ENCODE results near the gene APOL6. TPM values are rescaled to one million over a fixed set of nuclear protein-coding genes. Genes with fewer than 3 reads are reported as not detected.
"Not testable (repeated sequence)": the region's sequence is repeated elsewhere in the genome, so short reads cannot be mapped to it uniquely, and the experiment has no call there.

The APOL6 gene
- total RNA-seq, 1 donor from 2014 or later, result 37.2 TPM

DNA sequence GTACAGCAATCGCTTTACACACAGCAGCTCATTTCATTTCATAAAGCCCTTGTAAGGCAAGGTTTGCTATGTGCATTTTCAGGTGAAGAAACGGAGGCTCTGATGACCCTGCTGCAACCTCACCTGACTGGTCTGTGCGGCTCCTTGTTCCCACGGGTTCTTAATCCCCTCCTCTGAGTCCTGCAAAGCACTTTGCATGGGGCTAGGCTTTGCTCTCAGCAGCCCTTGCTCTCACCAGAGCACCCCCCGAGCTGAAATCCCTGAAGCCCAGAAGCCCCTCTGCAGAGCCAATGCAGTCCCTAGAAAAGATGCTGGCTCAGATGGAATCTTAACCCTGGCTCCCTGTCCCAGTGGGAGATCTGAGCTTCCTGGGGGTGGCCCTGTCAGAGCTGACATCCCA lies 11.0 kb upstream of the APOL6 start:
- DNase-seq (ENCODE audit: low spot score), result no peak

GRCh38 chr22:35638001-35638400 lies 10.2 kb upstream of the APOL6 start:
- no peak for DNase-seq (ENCODE audit: low spot score)

GRCh38 chr22:35638410-35638809 lies 9.8 kb upstream of the APOL6 start:
- peak; percentile 85 for DNase-seq (ENCODE audit: low spot score)

GRCh38 chr22:35641494-35642120 lies 6.6 kb upstream of the APOL6 start:
- no peak for DNase-seq (ENCODE audit: low spot score)

GRCh38 chr22:35642305-35642741 lies 5.9 kb upstream of the APOL6 start:
- peak; percentile 38 for DNase-seq (ENCODE audit: low spot score)

DNA sequence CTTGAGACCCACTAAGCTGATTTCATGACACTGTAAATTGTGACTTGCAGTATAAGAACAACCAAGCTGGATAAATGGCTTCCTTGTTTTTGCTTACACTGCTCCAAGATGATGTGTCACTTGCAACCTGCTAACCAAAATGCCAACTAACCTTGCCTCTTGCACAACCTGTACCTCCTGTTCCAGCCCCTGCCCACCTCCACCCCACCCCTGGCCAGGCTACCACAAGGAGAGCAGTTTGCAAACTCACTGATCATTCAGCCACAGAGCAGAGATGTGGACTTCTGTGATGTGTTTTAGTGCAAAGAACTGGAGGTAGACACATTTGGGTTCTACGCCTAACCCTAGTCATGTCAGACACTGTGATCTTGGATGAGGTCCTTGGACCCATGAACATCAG lies 4.3 kb upstream of the APOL6 start:
- peak; percentile 43 for DNase-seq (ENCODE audit: low spot score)

- DNase-seq (ENCODE audit: low spot score), result peak; percentile 30
Observed at GRCh38 chr22:35645646-35646045, 2.6 kb upstream of the APOL6 start.

GRCh38 chr22:35649026-35649553 lies 844 bp downstream of the APOL6 start:
- DNase-seq (ENCODE audit: low spot score), result no peak

GRCh38 chr22:35649636-35650250 lies 1.5 kb downstream of the APOL6 start:
- DNase-seq (ENCODE audit: low spot score), result no peak

DNA sequence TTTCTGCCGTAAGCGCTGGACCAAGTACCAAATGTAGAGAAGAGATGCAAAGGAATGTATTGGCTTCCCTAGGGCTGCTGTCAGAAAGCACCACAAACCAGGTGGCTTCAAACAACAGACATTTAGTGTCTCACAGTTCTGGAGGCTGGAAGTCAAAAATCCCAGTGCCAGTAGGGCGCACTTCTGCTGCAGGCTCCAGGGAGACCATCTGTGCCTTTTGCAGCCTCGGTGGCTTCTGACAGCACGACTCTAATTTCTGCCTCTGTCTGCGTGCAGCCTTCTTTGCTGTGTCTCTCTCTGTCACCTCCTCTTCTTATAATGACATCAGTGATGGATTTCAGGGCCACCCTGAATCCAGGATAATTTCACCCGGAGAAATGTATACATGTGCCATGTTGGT lies 2.8 kb downstream of the APOL6 start:
- no peak for DNase-seq (ENCODE audit: low spot score)

GRCh38 chr22:35653824-35654223 lies 5.6 kb downstream of the APOL6 start:
- DNase-seq (ENCODE audit: low spot score), result no peak

- DNase-seq (ENCODE audit: low spot score), result no peak
Observed at GRCh38 chr22:35656284-35656752, 8.1 kb downstream of the APOL6 start.

DNA sequence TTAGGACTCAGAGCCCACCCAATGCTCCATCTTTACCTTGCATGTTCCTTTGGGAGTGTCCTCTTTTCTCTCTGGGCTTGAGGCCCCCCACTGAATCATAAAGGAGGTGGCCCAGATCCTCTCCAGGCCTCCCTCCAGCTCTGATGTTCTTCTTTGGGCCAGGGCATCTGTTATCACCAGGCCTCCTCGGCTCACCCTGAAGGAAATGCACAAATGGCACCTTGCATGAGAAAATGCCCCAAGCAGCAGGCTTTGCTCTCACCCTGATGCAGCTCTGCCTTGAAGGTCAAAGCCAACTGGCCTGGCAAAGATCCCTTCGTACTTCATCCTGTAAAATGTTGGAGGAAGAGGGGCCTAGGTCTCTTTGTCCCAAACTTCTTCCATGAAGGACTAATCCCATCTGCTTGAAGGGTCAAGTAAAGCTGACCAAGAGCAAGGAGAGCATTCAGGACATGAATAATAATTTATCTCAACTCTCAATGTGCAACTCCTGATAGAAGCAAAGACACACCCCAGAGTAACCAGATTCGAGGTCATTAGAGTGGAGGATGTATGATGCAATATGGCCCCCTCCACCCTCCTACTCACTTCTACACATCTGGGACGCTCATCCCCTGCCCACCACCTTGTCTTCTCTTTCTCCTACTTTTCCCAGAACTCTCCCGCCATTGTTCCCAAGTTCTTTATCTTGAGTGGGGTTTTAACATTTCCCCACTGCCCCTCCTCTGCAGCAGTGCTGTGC lies 9.5 kb downstream of the APOL6 start:
- no peak for DNase-seq (ENCODE audit: low spot score)

DNA sequence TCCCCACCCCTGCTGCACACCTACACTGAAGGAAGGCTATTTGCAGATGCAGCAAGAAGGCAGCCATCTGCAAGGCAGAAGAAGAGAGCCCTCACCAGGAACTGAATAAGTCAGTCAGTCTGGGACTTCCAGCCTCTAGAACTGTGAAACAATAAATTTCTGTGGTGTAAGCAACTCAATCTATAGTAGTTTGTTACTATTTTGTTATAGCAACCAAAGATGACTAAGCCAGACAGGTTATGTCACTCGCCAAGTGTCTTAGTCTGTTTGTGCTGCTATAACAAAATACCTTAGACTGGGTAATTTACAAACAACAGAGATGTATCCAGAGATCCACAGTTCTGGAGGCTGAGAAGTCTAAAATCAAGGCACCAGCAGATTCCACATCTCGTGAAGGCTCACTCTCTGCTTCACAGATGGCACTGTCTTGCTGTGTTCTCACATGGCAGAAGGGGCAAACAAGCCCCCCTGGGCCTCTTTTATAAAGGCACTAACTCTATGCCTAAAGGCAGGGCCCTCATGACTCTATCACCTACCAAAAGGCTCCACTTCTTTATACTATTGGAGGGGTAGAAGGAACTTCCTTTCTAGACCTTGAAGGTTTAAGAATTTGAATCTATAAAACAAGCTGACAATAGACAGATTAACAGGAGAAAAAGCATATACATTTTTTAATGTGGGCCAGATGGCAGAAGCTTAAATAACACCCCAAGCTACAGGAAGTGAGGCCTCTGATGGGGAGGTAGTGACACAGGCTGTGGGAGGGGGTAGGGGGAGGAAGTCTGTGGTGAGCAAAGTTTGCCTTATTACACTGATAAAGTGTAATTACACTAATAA lies 12.3 kb downstream of the APOL6 start:
- DNase-seq (ENCODE audit: low spot score), result no peak

GRCh38 chr22:35661464-35661863 lies 13.2 kb downstream of the APOL6 start:
- no peak for DNase-seq (ENCODE audit: low spot score)

DNA sequence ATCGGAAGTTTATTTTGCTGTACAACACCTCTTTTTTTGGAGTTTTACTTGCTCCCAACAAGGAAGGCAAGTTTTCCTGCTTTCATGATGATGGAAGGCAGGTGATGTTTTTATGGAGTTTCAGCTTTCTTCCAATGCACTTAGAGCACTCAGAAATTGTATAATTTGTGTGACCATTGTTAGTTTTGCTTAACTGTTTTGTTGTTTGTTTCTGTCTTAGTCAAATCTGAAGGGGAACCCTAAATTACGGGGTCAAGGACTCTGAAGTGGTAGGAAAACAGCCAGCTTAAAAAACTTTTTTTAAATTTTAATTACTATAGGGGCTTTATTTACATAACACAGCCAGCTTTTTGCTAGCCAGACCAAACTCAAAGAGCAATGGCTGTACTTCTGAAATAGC lies 14.7 kb downstream of the APOL6 start:
- DNase-seq (ENCODE audit: low spot score), result no peak

DNA sequence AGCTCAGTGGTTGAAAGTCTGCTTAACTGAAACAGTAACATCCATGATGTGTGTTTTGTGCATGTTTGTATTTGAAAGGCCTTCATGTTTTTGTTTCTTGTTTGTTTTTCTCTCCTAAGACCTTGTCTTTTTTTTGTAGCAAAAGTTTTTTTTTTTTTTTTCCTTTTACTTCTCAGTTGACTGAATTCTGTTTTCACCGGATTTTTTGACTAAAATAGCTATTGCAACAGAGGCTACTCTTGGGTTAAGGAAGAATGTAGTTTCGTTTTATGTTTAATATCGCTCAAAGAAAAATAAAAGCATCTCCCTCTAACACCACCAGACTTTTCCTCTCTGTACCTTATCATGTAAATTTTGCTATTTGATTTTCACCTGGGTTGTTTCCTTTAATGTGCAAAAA lies 15.1 kb downstream of the APOL6 start:
- no peak for DNase-seq (ENCODE audit: low spot score)

GRCh38 chr22:35664955-35665587 lies 16.8 kb downstream of the APOL6 start:
- no peak for DNase-seq (ENCODE audit: low spot score)

- DNase-seq (ENCODE audit: low spot score), result not testable (repeated sequence)
Observed at GRCh38 chr22:35666699-35667098, 18.5 kb downstream of the APOL6 start.

DNA sequence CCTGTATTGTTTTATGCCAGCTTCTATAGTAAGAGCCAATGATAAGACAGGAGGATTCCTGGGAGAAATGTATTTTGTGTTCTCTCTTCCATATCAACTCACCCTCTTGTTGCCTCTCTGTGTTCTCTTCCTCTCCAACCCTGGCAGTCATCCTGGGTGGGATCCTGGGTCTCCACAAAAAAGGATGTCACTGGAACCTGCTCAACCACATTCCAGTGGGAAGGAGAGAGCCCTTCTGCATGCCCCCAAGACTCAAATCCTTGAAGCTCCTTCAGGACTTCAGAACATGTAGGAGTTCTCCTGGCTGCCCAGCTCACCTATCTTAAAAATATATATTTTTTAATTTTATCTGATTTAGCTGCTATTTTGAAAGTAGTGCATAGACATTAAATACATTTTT lies 26.1 kb downstream of the APOL6 start:
- no peak for DNase-seq (ENCODE audit: low spot score)

GRCh38 chr22:35676065-35676464 lies 27.8 kb downstream of the APOL6 start:
- not testable (repeated sequence) for DNase-seq (ENCODE audit: low spot score)

Measured in ureter (tissue), 1 donor.